GM23248 (cell line): ENCODE measurements around the gene ATG12.

ENCODE experiments used
- EZH2 ChIP-seq: fragments of 200-600 bp; sonication (generic); IDR thresholded peaks from 2 replicates; pipeline ENCODE4 v1.6.1; 2018; ENCODE audit warnings: antibody characterized with exemption, mild to moderate bottlenecking; ENCODE audit not compliant: insufficient read depth, poor library complexity, severe bottlenecking
- EZH2phosphoT487 ChIP-seq: fragments of 200-600 bp; sonication (generic); IDR thresholded peaks from 2 replicates; pipeline ENCODE4 v1.6.1; 2018; ENCODE audit warnings: antibody characterized with exemption, moderate library complexity, mild to moderate bottlenecking, low read depth; ENCODE audit not compliant: insufficient read depth

GRCh38 chr5:115844321-115844817 is 3.0 kb upstream of the ATG12 start:
- TF ChIP-seq EZH2phosphoT487: no peak
- TF ChIP-seq EZH2: no peak
